Measurements from ENCODE around the gene NDST1. TPM values are rescaled to one million over a fixed set of nuclear protein-coding genes. Genes with fewer than 3 reads are reported as not detected.

Gene NDST1
- polyA plus RNA-seq, 1 experiment = 89.7 TPM

DNA sequence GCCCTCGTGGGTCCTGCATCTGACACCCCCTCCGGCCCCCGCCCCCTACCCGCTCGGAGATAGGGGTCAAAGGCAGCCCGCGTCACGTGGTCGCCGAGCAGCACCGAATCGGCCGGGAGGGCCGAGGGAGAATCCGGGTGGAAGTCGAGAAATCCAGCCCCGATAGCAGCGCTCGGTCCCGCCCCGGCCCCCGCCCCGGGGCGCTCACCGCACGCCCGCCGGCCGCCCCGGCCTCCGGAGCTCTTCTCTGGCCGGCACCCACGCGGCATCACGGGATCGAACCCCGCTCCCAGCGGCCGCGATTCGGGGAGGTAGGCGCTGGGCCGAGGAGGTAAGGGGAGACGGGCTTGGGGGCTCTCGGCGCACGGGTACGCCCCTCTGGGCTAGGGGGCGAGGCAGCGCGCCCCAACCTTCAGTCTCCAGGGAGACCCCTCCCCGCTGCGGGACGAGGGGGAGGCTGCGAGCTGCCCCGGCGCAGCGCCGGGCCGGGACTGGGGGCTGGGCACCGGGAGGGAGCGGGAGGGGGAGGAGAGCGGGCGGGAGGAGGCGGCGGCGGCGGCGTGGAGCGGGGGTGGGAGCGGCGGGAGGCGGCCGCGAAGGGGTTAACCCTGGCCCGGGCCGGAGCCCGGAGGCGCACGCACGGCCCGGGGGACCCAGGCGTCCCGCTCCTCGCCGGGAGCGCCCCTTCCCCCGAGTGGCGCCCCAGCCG lies 22.1 kb upstream of the NDST1 start:
- no peak for DNase-seq (ENCODE audit: low read depth)
- H3K36me3 ChIP-seq (ENCODE audit: control insufficient read depth, insufficient read depth, low read length) = no peaks in the 10 kb centered on the region; the same call in 1 of the 2 replicates
- POLR2A ChIA-PET = interaction anchor here (1.3 kb wide), 1 partner anchor 13 kb away, joined by 4 read pairs; no protein-coding TSS in a partner anchor
- TF ChIP-seq, protein P1, sequence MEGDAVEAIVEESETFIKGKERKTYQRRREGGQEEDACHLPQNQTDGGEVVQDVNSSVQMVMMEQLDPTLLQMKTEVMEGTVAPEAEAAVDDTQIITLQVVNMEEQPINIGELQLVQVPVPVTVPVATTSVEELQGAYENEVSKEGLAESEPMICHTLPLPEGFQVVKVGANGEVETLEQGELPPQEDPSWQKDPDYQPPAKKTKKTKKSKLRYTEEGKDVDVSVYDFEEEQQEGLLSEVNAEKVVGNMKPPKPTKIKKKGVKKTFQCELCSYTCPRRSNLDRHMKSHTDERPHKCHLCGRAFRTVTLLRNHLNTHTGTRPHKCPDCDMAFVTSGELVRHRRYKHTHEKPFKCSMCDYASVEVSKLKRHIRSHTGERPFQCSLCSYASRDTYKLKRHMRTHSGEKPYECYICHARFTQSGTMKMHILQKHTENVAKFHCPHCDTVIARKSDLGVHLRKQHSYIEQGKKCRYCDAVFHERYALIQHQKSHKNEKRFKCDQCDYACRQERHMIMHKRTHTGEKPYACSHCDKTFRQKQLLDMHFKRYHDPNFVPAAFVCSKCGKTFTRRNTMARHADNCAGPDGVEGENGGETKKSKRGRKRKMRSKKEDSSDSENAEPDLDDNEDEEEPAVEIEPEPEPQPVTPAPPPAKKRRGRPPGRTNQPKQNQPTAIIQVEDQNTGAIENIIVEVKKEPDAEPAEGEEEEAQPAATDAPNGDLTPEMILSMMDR (IDR thresholded peaks at IDR 0.05; ENCODE audit: insufficient read depth, low read depth, low read length) = no peak
- H3K27me3 ChIP-seq (ENCODE audit: control insufficient read depth, insufficient read depth, low read length) = no peaks in the 10 kb centered on the region
- peak overlapping the region; percentile 97 for H3K4me3 ChIP-seq (ENCODE audit: low read depth, low read length)
- CTCF ChIA-PET = interaction anchor here (1.3 to 3.4 kb wide), 3 partner anchors 12 to 60 kb away, joined by 3 to 12 read pairs (median 3); no protein-coding TSS in a partner anchor

DNA sequence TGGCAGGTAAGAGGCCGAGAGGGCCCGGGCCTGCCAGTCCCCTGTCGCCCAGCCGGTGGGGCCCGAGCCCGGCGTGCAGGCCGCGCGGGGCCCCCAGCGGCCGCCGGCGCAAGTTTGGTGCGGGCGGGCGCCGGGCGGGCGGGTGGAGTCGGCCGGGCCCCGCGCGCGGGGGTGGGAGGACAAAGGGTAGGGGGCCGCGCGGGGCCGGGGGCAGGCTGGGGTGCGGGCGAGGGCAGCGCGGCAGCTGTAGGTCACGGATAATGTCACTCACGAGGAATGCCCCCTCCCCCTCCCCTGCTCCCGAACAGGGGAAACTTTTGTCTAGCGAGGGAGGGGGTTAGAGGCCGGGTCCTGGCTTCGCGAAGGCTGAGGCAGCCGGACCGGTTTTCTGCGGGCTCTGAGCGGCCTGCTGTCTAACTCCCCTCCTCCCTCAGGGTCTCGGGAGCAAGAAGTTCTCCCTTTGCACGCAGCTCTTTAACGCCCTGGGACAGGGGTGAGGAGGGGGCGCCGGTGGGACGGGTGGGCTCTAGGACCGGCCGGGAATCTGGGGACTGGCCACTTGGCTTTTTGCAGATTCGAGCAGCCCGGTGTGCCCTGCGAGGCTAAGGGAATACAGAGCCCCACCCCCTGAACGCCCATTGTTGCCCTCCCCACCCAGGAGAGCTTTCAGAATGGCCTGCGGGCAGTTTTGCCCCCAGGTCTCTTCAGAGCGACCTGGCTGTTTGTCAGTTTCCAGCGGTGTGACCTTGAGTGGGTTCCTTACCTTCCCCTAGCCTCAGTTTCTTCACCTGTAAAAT lies 21.3 kb upstream of the NDST1 start:
- Histone ChIP-seq H3K27me3 (ENCODE audit: control insufficient read depth, insufficient read depth, low read length) (no peaks in the 10 kb centered on the region), H3K36me3 (ENCODE audit: control insufficient read depth, insufficient read depth, low read length) (no peaks in the 10 kb centered on the region; the same call in 1 of the 2 replicates), H3K4me3 (ENCODE audit: low read depth, low read length) (peak overlapping the region; percentile 97)
- TF ChIP-seq, protein P1 (IDR thresholded peaks at IDR 0.05; ENCODE audit: insufficient read depth, low read depth, low read length) = no peak
- ChIA-PET CTCF (interaction anchor here (1.0 to 4.1 kb wide), 6 partner anchors 11 to 214 kb away, joined by 3 to 12 read pairs (median 4); partner anchors contain the start of gene RBM22), POLR2A (interaction anchor here (0.6 to 1.3 kb wide), 2 partner anchors 13 to 1213 kb away, joined by 4 to 10 read pairs; no protein-coding TSS in a partner anchor)
- no peak for DNase-seq (ENCODE audit: low read depth)

DNA sequence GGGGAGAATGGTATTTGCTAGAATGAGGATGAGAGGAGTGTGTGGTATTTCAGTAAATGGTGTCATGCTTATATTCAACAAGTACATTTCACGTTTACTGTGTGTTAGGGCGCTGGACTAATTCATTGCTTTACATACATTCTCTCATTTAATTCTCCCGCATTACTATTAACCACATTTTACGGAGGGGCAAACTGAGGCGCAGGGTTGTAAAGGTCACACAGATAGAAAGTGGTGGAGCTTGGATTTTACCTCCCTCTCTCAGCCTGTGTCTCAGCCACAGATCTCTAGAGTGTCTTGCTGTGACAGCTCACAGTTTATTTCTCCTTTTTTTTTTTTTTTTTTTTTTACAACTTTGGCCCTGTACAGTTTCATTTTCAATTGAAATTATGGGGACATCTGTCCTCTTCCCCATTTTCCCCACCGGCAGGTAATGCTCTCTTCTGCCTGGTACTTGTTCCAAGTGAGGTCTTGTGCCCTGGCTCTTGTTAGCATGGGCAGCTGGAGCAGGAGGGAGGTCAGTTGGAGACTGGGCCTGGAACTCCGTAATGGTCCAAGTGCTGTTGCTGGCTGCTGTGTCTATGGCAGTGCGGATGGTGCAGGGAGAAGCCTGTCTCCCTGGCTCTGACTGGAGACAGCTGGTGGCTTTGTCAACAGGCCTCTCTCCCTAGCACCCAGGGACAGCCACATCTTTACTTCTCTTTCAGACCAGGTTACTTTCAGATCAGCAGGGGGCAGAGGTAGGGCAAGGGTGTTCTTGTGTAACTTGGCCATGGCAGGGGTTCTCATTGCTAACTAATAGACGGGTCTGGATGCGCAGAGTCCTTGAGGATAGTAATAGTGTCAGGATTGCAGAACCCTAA lies 20.5 kb upstream of the NDST1 start:
- no peak for DNase-seq (ENCODE audit: low read depth)
- Histone ChIP-seq H3K27me3 (ENCODE audit: control insufficient read depth, insufficient read depth, low read length) (no peaks in the 10 kb centered on the region), H3K36me3 (ENCODE audit: control insufficient read depth, insufficient read depth, low read length) (peaks cover 2% of the 10 kb centered on the region; the same call in 1 of the 2 replicates), H3K4me3 (ENCODE audit: low read depth, low read length) (peak overlapping the region; percentile 97)
- TF ChIP-seq, protein P1 (IDR thresholded peaks at IDR 0.05; ENCODE audit: insufficient read depth, low read depth, low read length) = peak; percentile 26; the same call in 1 of the 2 replicates
- CTCF ChIA-PET = interaction anchor here (0.8 to 4.1 kb wide), 7 partner anchors 17 to 214 kb away, joined by 3 to 12 read pairs (median 5); partner anchors contain the start of gene RBM22
- POLR2A ChIA-PET = interaction anchor here (0.6 to 0.8 kb wide), 2 partner anchors 17 to 1213 kb away, joined by 3 to 10 read pairs; no protein-coding TSS in a partner anchor

DNA sequence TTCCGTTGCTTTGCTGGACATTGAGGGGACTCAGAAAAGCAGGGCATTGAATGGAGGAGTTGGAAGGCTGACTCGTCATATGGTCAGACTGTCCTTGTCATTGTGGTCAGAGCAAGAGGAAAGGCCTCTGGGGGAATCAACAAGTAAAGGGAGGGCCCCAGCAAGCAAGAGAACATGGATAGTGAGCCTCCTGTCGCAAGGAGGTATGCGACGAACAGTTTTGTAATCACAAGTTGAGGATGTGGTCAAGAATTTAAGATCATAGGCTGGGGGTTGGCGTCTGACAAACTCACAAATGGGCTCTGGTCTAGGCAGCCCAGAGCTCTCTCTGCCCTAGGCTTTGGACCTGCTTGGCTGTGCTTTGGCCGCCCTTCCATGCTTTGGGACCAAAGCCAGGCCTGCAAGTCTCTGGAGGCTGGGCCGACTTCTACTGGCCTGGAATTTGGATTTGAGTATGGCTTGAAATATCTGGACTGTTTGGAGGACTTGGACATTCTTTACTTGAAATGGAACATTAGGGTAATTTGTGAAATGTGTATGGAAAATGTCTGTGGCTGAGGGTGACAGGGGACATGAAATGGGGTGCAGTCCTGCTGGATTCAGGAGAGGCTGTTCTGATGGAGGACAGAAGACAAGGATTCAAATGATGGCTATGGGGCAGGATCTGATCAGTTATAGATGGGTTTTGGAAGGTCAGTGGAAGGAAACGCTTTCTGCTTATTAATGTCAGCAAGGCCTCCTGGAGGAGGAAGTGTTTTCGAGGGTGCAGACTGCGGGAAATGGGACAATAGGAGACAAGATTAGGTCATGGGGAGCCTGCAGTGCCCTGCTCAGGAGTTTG lies 19.2 kb upstream of the NDST1 start:
- peak; percentile 69 for DNase-seq (ENCODE audit: low read depth)
- POLR2A ChIA-PET = interaction anchor here (0.7 kb wide), 1 partner anchor 106 kb away, joined by 3 read pairs; no protein-coding TSS in a partner anchor
- H3K36me3 ChIP-seq (ENCODE audit: control insufficient read depth, insufficient read depth, low read length) = peaks cover 2% of the 10 kb centered on the region
- CTCF ChIA-PET = interaction anchor here (1.0 to 4.1 kb wide), 5 partner anchors 22 to 52 kb away, joined by 3 to 11 read pairs (median 4); no protein-coding TSS in a partner anchor
- TF ChIP-seq, protein P1 (IDR thresholded peaks at IDR 0.05; ENCODE audit: insufficient read depth, low read depth, low read length) = no peak
- H3K27me3 ChIP-seq (ENCODE audit: control insufficient read depth, insufficient read depth, low read length) = no peaks in the 10 kb centered on the region
- peak overlapping the region; percentile 97; the same call in 1 of the 2 replicates for H3K4me3 ChIP-seq (ENCODE audit: low read depth, low read length)

All from BJ (cell line).